Progenitor cell of endocrine pancreas (in vitro differentiated cells): ENCODE results near the gene SERPINB11. TPM values are rescaled to one million over a fixed set of nuclear protein-coding genes. Genes with fewer than 3 reads are reported as not detected.
"Not testable (repeated sequence)": the region's sequence is repeated elsewhere in the genome, so short reads cannot be mapped to it uniquely, and the experiment has no call there.

Source experiments
- DNase-seq: peaks from one replicate; pipeline ENCODE4 v3.0.0; 2021; ENCODE audit warnings: low spot score; ENCODE audit not compliant: unreplicated experiment
- H3K27ac Mint-ChIP-seq: 2 replicates; pipeline ENCODE4 v1.8.0; 2021; ENCODE audit warnings: mild to moderate bottlenecking, moderate library complexity, mixed read lengths
- H3K27me3 Mint-ChIP-seq: 2 replicates; pipeline ENCODE4 v1.8.0; 2021; ENCODE audit warnings: mixed read lengths
- H3K36me3 Mint-ChIP-seq: 2 replicates; pipeline ENCODE4 v1.8.0; 2022; ENCODE audit warnings: mixed read lengths; ENCODE audit not compliant: insufficient read depth
- H3K4me1 Mint-ChIP-seq: 2 replicates; pipeline ENCODE4 v1.8.0; 2021; ENCODE audit warnings: low read depth, mixed read lengths
- H3K4me3 Mint-ChIP-seq: 2 replicates; pipeline ENCODE4 v1.8.0; 2021; ENCODE audit warnings: low read depth, mild to moderate bottlenecking, moderate library complexity, mixed read lengths
- H3K9me3 Mint-ChIP-seq: 2 replicates; pipeline ENCODE4 v1.8.0; 2021; ENCODE audit warnings: low read depth, mixed read lengths
- CTCF ChIP-seq: fragments of 200-600 bp; sonication (generic); IDR thresholded peaks from one replicate; pipeline ENCODE4 v1.5.0; 2021; ENCODE audit warnings: antibody characterized with exemption, mild to moderate bottlenecking; ENCODE audit not compliant: unreplicated experiment
- total RNA-seq: library from RNA; stranded (reverse); gene quantifications from 2 replicates; pipeline ENCODE4 v1.2.1, GENCODE V29; 2021

SERPINB11 gene
- total RNA-seq, 1 donor from 2014 or later: not detected

- Mint-ChIP-seq H3K4me3 (no peak overlapping the region), H3K27ac (no peak overlapping the region), H3K9me3 (peaks cover 3% of the 10 kb centered on the region), H3K4me1 (no peaks in the 10 kb centered on the region), H3K27me3 (no peaks in the 10 kb centered on the region), H3K36me3 (no peaks in the 10 kb centered on the region)
- no peak for DNase-seq
- TF ChIP-seq CTCF: no peak
Measured at GRCh38 chr18:63753676-63754075, 50.9 kb downstream of the SERPINB11 start.

- no peak for TF ChIP-seq CTCF
- no peaks in the 10 kb centered on the region for H3K27me3 Mint-ChIP-seq
- H3K4me3 Mint-ChIP-seq: no peak overlapping the region
- peaks cover 12% of the 10 kb centered on the region for H3K9me3 Mint-ChIP-seq
- H3K27ac Mint-ChIP-seq: no peak overlapping the region
- no peaks in the 10 kb centered on the region for H3K4me1 Mint-ChIP-seq
- DNase-seq: no peak
- no peaks in the 10 kb centered on the region for H3K36me3 Mint-ChIP-seq
Measured at GRCh38 chr18:63757541-63757940, 54.8 kb downstream of the SERPINB11 start.

- Mint-ChIP-seq H3K27ac (no peak overlapping the region), H3K27me3 (no peaks in the 10 kb centered on the region), H3K4me1 (no peaks in the 10 kb centered on the region), H3K4me3 (no peak overlapping the region), H3K36me3 (no peaks in the 10 kb centered on the region), H3K9me3 (peaks cover 12% of the 10 kb centered on the region)
- DNase-seq: no peak
- no peak for TF ChIP-seq CTCF
Measured at GRCh38 chr18:63758615-63759240, 56.0 kb downstream of the SERPINB11 start.

GRCh38 chr18:63759786-63760185 is 57.0 kb downstream of the SERPINB11 start:
- not testable (repeated sequence) for H3K9me3 Mint-ChIP-seq, H3K27ac Mint-ChIP-seq, H3K36me3 Mint-ChIP-seq, H3K27me3 Mint-ChIP-seq, DNase-seq, H3K4me3 Mint-ChIP-seq, H3K4me1 Mint-ChIP-seq

GRCh38 chr18:63762518-63762917 is 59.8 kb downstream of the SERPINB11 start:
- H3K4me1 Mint-ChIP-seq: no peaks in the 10 kb centered on the region
- H3K27me3 Mint-ChIP-seq: no peaks in the 10 kb centered on the region
- no peak overlapping the region for H3K4me3 Mint-ChIP-seq
- no peaks in the 10 kb centered on the region for H3K36me3 Mint-ChIP-seq
- H3K27ac Mint-ChIP-seq: no peak overlapping the region
- TF ChIP-seq CTCF: no peak
- no peak for DNase-seq
- H3K9me3 Mint-ChIP-seq: peaks cover 9% of the 10 kb centered on the region

- Mint-ChIP-seq H3K27ac (no peak overlapping the region), H3K27me3 (no peaks in the 10 kb centered on the region), H3K4me3 (no peak overlapping the region), H3K9me3 (peaks cover 13% of the 10 kb centered on the region), H3K4me1 (no peaks in the 10 kb centered on the region), H3K36me3 (no peaks in the 10 kb centered on the region)
- DNase-seq: no peak
- no peak for TF ChIP-seq CTCF
Measured at GRCh38 chr18:63763831-63764600, 61.3 kb downstream of the SERPINB11 start.
